Calu3 (cell line): Measurements from ENCODE around the gene TRAPPC5. TPM values are rescaled to one million over a fixed set of nuclear protein-coding genes. Genes with fewer than 3 reads are reported as not detected.

Experiments used
- BruUV-seq: library from RNA; stranded (reverse); fragments of 400-500 nt; replicated peaks from 2 replicates; lab custom pipeline; 2021; lab: Mats Ljungman, UMichigan
- CTCF ChIA-PET: fragments of 300-600 bp; sonication (Branson Sonifier 250); formaldehyde crosslinking; loops from one replicate; lab custom pipeline; 2022; ENCODE audit warnings: antibody characterized with exemption; lab: Charles Lee
- DNase-seq: peaks from one replicate; pipeline ENCODE4 v3.0.0; 2022
- H3K27ac Mint-ChIP-seq: one replicate; pipeline ENCODE4 v1.8.0; 2022; ENCODE audit warnings: mixed read lengths; ENCODE audit not compliant: unreplicated experiment
- H3K27me3 Mint-ChIP-seq: one replicate; pipeline ENCODE4 v1.8.0; 2022; ENCODE audit warnings: mixed read lengths; ENCODE audit not compliant: unreplicated experiment
- H3K36me3 Mint-ChIP-seq: one replicate; pipeline ENCODE4 v1.8.0; 2022; ENCODE audit warnings: mild to moderate bottlenecking, moderate library complexity, mixed read lengths; ENCODE audit not compliant: insufficient read depth, unreplicated experiment
- H3K4me1 Mint-ChIP-seq: one replicate; pipeline ENCODE4 v1.8.0; 2022; ENCODE audit warnings: mild to moderate bottlenecking, low read depth, mixed read lengths; ENCODE audit not compliant: unreplicated experiment
- H3K4me3 Mint-ChIP-seq: one replicate; pipeline ENCODE4 v1.8.0; 2022; ENCODE audit warnings: mild to moderate bottlenecking, low read depth, moderate library complexity, mixed read lengths; ENCODE audit not compliant: unreplicated experiment
- H3K9me3 Mint-ChIP-seq: one replicate; pipeline ENCODE4 v1.8.0; 2022; ENCODE audit warnings: low read depth, mixed read lengths; ENCODE audit not compliant: unreplicated experiment
- intact Hi-C: fragments of 100-400 bp; cut with micrococcal nuclease; formaldehyde crosslinking; loops from one replicate; pipeline ENCODE4 v1.10.0; 2022; ENCODE audit not compliant: unreplicated experiment
- total RNA-seq: library from RNA; stranded (reverse); gene quantifications from 2 replicates; pipeline ENCODE4 v1.2.3, GENCODE V29; 2022
- TF ChIP-seq, protein P1 (sequence below): fragments of 200-600 bp; IDR thresholded peaks from one replicate; pipeline ENCODE4 v1.8.0; 2022; ENCODE audit warnings: antibody characterized with exemption; ENCODE audit not compliant: unreplicated experiment

The TRAPPC5 gene
- total RNA-seq, 1 experiment from 2014 or later = 82.4 TPM

DNA sequence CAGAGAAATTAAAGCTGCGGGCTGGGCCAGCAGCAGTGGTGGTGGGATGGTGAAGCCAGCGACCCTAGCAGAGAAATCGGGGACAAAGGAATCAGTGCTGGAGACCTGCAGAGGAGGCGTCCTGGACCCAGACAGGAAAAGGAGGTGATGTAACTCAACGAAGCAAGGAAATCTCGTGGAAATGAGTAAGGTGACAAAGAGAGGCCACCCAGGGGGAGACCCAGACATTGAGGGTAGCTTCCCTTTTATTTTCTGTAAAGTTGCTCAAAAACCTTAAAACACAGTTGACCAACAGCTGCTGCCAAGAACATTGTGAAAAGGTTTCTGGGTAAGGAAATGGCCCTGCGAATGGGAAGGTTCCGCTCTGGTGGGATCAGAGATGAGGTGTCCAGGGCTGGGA lies 25.1 kb upstream of the TRAPPC5 start:
- CTCF ChIA-PET = no interaction called here
- Mint-ChIP-seq H3K36me3 (peaks cover 12% of the 10 kb centered on the region), H3K4me1 (peaks cover 14% of the 10 kb centered on the region), H3K4me3 (no peak overlapping the region), H3K27me3 (no peaks in the 10 kb centered on the region), H3K9me3 (no peaks in the 10 kb centered on the region), H3K27ac (no peak overlapping the region)
- intact Hi-C loops = no loop called here
- no TSS peak for BruUV-seq
- no peak for DNase-seq
- TF ChIP-seq, protein P1, sequence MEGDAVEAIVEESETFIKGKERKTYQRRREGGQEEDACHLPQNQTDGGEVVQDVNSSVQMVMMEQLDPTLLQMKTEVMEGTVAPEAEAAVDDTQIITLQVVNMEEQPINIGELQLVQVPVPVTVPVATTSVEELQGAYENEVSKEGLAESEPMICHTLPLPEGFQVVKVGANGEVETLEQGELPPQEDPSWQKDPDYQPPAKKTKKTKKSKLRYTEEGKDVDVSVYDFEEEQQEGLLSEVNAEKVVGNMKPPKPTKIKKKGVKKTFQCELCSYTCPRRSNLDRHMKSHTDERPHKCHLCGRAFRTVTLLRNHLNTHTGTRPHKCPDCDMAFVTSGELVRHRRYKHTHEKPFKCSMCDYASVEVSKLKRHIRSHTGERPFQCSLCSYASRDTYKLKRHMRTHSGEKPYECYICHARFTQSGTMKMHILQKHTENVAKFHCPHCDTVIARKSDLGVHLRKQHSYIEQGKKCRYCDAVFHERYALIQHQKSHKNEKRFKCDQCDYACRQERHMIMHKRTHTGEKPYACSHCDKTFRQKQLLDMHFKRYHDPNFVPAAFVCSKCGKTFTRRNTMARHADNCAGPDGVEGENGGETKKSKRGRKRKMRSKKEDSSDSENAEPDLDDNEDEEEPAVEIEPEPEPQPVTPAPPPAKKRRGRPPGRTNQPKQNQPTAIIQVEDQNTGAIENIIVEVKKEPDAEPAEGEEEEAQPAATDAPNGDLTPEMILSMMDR = no peak

DNA sequence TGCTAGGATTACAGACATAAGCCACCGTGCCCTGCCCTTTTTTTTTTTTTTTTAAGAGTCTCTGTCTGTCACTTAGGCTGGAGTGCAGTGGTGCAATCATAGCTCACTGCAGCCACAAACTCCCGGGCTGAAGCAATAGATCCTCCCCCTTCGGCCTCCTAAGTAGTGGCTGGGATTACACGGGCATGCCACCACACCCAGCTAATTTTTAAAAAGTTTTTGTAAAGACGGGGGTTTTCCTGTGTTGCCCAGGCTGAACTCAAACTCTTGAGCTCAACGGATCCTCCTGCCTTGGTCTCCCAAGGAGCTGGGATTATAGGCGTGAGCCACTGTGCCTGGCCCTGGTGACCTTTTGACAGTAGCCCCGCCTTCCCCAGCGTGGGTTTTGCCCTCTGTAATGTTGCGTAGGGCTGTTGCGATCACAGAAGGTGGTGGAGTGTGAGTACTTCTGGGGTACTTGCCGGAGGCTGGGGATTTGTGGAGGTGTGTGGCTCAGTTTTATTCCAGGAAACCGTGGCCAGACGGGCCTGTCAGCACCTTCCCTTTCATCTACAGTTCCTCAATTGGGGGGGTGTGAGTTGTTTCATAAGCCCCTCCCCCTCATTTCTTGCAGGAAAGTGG lies 23.4 kb upstream of the TRAPPC5 start:
- no TSS peak for BruUV-seq
- no peak for DNase-seq
- TF ChIP-seq, protein P1 = no peak
- Mint-ChIP-seq H3K27ac (no peak overlapping the region), H3K27me3 (no peaks in the 10 kb centered on the region), H3K36me3 (peaks cover 7% of the 10 kb centered on the region), H3K4me3 (no peak overlapping the region), H3K4me1 (peaks cover 11% of the 10 kb centered on the region), H3K9me3 (no peaks in the 10 kb centered on the region)
- intact Hi-C loops = no loop called here
- CTCF ChIA-PET = interaction anchor here (0.7 kb wide), 1 partner anchor 89 kb away, joined by 3 read pairs; no protein-coding TSS in a partner anchor

DNA sequence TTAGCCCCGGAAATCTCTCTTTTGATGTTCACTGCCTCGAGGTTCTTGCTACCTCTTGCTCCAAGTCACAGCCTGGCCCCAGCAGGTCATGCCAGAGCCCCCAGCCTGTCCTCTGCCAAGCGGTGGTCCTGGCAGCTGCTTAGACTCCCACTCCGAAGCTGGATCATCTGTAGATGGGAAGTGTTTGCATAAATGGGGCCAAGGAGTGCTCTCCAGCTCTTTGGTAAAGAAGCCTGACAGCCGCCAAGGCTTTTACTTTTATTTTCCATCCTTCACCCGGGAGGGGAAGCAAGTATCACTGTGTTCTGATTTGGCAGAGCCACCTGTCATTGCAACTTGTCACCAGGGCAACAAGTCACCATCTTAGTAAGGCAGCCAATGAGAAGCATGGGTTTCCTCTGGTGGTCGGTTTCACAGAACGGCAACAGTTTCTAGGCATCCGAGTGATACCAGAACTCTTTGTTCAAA lies 22.4 kb upstream of the TRAPPC5 start:
- TF ChIP-seq, protein P1 = no peak
- no peaks in the 10 kb centered on the region for H3K9me3 Mint-ChIP-seq
- peaks cover under 1% of the 10 kb centered on the region for H3K4me1 Mint-ChIP-seq
- intact Hi-C loops = no loop called here
- H3K36me3 Mint-ChIP-seq = peaks cover under 1% of the 10 kb centered on the region
- DNase-seq = no peak
- CTCF ChIA-PET = no interaction called here
- H3K27ac Mint-ChIP-seq = no peak overlapping the region
- no peak overlapping the region for H3K4me3 Mint-ChIP-seq
- no TSS peak for BruUV-seq
- H3K27me3 Mint-ChIP-seq = no peaks in the 10 kb centered on the region

DNA sequence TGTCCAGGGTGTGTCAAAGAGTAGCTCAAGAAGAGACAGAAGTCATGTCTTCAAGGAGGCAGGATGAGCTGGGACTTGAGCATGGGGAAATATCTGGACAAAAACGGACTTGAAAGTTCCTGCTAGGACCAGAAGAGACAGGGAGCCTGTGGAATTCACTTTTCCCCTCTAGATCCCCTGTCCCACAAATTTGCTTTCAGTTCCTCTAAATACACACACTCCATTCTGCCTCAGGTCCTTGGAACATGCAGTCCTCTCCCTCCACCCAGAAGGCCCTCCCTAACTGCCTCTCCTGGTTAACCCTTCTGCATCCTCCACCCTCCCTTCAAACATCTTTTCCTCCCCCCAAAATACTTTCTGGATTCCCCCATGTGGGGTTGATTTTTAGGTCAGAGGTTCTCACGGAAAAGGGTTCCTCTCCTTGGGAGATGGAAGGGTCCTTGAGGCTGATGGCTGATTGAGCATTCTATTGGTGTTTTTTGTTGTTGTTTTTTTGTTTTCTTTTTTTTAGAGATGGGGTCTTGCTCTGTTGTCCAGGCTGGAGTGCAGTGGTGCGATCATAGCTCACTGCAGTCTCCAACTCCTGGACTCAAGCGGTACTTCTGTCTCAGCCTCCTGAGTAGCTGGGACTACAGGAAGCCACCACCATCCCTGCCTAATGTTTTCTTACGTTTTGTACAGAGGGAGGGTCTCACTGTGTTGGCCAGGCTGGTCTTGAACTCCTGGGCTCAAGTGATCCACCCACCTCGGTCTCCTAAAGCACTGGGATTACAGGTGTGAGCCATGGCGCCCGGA lies 18.7 kb upstream of the TRAPPC5 start:
- TF ChIP-seq, protein P1 = no peak
- DNase-seq = no peak
- H3K4me1 Mint-ChIP-seq = no peaks in the 10 kb centered on the region
- H3K4me3 Mint-ChIP-seq = no peak overlapping the region
- no peaks in the 10 kb centered on the region for H3K27me3 Mint-ChIP-seq
- CTCF ChIA-PET = no interaction called here
- H3K36me3 Mint-ChIP-seq = no peaks in the 10 kb centered on the region
- intact Hi-C loops = no loop called here
- no peak overlapping the region for H3K27ac Mint-ChIP-seq
- H3K9me3 Mint-ChIP-seq = no peaks in the 10 kb centered on the region
- no TSS peak for BruUV-seq
